Adipose tissue (tissue), 3 donors: ENCODE measurements around the gene SMARCD1. TPM values are rescaled to one million over a fixed set of nuclear protein-coding genes. Genes with fewer than 3 reads are reported as not detected.

Source experiments
- H3K27ac ChIP-seq: one replicate; pipeline ENCODE4 v1.5.1; 2013; ENCODE audit warnings: low read depth, low read length
- WGBS, 3 donors: extraction: QIAGEN DNeasy Blood & Tissue Kit; methylation state at CpG; one replicate each; pipeline ENCODE4 v1.1.7; 2013; 5-methylcytosine and 5-hydroxymethylcytosine counted together
- polyA plus RNA-seq, 3 donors: library from polyadenylated mRNA; stranded (reverse); fragments of 200-250 nt; gene quantifications; one replicate each; pipeline ENCODE4 v1.2.3, GENCODE V29; 2013
- donor health status: healthy with polysubstance abuse.
- donor health status: Bipolar disorder and iron deficiency.
- donor health status: healthy.

SMARCD1 gene
- polyA plus RNA-seq, 3 donors = 15.8 to 38.4 (median 17.9) TPM

DNA sequence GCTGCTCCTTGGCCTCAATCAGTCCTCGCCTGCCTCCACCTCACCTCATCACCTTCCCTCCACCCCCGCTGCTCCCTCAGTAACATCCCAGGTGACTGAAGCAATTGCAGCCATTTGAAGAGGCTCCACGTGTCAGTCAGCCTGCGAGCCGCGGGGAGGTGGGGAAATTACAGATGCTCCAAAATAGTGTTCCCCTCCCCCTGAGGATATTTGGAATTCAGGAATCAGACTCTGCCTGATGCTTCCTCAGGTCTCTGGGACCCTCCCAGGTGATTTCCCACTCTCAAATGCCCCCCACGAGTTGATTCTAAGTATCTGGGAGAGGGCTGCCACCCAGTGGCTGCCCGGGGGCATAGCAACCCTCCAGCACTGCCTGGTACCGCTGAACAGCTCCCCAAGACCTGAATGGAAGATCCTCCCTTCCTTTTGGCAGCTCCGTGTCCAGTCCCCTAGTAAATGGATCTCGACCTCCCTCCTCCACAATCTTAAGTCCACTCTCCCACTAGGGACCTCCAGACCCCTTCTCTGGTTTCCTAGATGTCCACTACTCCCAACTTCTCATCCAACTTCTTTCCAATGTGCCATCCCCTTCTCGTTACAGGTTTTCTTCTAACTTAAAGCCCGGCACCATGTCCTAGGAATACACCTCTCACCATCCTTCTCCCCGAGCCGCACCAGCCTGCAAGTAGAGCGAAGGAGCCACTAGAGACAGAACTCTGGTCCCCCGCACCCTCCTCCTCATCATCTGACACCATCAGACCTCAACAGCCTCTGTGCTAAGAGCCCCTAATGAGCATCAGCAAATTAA, 29.1 kb upstream of the SMARCD1 start:
- 11 to 14% (median 11%) methylated on average over 17 of the region's 17 CpGs for WGBS, 3 donors

DNA sequence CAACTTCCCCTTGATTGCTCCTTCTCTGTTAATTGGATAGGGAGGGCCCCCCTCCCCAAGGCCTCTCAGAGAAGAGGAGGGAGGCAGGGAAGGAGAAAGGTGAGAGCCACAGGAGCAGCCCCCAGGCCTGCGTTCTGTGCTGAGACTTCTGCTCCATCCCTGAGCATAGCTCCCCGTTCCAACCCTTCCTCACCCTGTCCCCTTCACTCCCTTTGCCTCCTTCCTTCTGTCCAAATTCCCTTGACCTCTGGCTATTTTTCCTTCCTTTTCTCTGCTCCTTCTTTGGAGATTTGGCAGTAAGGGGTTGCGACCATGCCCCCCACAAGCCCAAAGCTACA, 28.5 kb upstream of the SMARCD1 start:
- no peak overlapping the region for H3K27ac ChIP-seq

More for the DNA sequence above, 29.1 kb upstream of the SMARCD1 start:
- H3K27ac ChIP-seq = no peak overlapping the region

DNA sequence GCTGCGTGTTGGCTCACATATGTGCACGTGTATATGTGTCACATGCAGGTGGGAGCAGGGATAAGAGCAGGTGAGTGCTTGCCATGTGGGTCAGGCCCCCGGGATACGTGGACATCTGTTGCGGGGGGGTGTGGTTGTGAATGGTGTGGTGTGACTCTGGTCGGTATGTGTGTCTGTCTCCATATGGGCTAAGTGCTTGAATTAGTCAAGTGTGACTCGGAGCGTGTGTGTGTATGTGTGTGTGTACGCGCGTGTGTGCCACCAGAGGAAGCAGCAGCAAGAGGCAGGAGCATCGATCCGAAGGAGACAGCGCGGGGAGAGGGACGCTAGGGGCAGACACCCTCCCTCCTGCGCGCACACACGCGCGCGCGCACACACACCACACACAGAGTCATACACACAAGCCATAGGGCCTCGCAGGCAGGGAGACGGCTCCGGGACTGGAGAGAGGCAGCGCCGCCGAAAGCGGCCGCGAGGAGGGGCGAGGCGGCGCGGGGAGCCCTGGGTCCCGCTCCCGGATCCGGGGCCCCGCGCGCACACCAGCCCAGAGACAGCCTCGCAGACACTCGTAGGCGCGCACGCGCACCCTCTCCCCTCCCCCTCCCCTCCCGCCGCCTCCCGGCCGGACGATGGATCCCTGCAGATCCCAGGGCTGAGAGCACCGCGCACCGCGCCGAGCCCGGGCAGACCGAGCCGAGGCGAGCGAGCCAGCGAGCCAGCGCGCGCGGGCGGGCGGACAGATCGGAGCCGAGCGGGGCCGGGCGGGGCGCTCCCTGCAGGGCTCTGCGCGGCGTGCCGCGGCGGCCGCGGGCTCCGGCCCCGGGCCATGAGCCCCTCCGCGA, 27.9 kb upstream of the SMARCD1 start, which contains the start of gene ASIC1:
Gene ASIC1 (plus strand): TSS at position 597 of the 842 bp plus-strand sequence. CDS start 1,171 bp downstream, outside the sequence.
- no peak within 1 kb of the TSS for H3K27ac ChIP-seq
- 1% methylated on average over 51 to 88 of the region's 88 CpGs for WGBS, 3 donors

More for the DNA sequence above, 28.5 kb upstream of the SMARCD1 start:
- 15 to 31% (median 30%) methylated on average over 3 of the region's 3 CpGs for WGBS, 3 donors

DNA sequence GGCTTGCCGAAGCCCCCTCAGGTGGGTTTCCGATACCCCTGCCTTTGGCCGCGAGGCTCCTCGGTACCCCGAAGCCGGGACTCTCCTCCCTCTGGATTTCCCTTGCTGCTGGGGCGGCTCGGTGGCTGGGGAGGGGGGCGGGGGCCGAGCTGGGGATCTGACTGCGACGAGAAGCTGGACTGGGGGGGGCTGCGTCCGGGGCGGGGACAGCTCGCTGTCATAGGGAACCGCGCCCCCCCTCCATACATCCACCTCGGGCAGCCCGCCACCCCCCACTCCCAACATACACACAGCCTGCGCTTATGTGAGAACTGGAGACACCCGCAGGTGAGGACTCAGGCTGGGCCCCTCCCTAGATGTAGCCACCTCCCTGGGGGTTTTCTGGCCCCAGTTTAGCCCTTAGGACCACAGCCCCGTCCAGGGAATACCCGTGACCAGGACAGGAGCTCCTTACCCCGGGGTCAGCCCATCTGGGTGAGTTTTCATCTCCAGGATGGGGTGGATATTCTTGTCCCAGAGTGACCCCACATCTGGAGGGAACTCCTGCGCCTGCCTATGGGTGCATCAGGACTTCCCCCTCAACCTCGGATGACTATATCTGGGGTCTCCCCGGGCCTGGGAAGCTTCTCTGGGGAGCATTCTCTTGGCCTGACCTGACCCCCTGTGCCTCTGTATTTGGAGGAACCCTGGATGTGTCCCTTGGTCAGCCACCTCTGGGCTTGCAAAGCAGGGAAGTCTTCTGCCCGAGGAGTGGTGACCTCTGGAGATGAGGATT, 27.1 kb upstream of the SMARCD1 start:
- H3K27ac ChIP-seq = no peak overlapping the region
- 19 to 48% (median 19%) methylated on average over 12 to 30 of the region's 30 CpGs for WGBS, 3 donors

DNA sequence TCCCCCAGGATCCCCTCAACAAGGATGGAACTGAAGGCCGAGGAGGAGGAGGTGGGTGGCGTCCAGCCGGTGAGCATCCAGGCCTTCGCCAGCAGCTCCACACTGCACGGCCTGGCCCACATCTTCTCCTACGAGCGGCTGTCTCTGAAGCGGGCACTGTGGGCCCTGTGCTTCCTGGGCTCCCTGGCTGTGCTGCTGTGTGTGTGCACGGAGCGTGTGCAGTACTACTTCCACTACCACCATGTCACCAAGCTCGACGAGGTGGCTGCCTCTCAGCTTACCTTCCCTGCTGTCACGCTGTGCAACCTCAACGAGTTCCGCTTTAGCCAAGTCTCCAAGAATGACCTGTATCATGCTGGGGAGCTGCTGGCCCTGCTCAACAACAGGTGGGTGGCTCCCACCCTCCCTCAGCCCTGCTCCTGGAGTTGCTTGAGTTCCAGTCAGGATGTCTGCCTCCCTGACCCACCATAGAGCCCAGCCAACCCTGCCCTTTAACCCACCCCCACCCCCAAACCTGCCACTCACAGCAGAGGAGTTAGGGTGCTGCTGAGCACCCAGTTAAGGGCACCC, 26.3 kb upstream of the SMARCD1 start:
- 90 to 92% (median 91%) methylated on average over 15 of the region's 15 CpGs for WGBS, 3 donors
- H3K27ac ChIP-seq = no peak overlapping the region

DNA sequence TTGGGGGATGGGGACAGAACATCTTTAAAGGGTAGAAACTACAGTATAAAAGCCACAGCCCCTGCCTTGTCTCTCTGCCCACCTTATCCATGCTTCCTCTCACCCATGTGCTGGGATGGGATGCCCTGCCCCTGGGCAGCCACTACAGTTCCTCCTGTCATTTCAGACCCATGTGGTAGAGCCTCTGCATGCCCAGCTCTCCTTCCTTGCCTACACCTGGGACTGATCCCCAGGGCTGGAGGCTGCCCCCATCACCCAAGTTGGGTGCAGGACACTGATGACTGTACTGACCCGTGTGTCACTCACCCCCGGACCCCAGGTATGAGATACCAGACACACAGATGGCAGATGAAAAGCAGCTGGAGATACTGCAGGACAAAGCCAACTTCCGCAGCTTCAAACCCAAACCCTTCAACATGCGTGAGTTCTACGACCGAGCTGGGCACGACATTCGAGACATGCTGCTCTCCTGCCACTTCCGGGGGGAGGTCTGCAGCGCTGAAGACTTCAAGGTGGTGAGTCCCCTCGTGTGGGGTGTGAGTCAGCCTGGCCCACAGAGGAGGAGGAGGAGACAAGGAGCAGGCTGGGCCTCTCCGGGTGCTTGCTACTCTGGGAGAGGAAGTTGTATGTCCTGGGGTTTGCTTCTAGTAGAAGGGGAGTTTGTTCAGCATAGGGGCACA, 25.6 kb upstream of the SMARCD1 start:
- WGBS, 3 donors = 55 to 79% (median 64%) methylated on average over 12 of the region's 12 CpGs
- no peak overlapping the region for H3K27ac ChIP-seq

DNA sequence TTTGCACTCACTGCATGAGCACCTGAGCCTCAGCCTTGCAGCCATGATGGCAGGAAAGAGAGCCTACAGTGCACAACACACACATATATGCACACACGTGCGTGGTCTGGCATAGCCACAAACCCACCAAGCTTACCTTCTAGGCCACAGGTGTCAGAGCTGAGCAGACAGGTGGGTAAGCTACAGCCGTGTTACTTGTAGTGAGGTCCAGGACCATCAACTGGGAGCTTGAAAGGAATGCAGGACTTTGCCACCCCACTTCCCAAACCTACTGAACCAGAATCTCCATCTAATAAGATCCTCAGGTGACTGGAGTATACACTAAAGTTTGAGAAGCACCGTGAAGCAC, 25.0 kb upstream of the SMARCD1 start:
- WGBS, 3 donors = 66 to 69% (median 67%) methylated on average over 4 of the region's 4 CpGs
- H3K27ac ChIP-seq = no peak overlapping the region

DNA sequence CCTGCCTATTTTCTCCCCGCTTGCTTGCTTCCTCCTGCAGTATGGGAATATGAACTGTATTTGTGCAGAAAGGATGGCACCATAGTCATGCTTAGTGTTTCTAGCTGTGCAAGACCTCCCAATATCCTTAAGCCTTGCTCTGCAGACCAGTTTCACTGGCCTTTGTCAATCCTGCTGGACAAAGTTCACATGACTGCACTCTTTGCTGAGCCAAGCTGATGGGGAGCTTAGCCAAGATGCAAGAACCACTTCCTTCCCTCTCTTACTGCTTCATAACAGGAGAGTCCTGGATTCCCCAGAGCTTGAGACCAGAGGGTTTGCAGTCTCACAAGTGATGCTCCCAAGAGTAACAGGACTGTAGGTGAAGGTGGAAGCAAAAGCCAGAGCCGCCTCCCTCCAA, 24.0 kb upstream of the SMARCD1 start:
- 79 to 92% (median 81%) methylated on average over 2 of the region's 2 CpGs for WGBS, 3 donors
- no peak overlapping the region for H3K27ac ChIP-seq

DNA sequence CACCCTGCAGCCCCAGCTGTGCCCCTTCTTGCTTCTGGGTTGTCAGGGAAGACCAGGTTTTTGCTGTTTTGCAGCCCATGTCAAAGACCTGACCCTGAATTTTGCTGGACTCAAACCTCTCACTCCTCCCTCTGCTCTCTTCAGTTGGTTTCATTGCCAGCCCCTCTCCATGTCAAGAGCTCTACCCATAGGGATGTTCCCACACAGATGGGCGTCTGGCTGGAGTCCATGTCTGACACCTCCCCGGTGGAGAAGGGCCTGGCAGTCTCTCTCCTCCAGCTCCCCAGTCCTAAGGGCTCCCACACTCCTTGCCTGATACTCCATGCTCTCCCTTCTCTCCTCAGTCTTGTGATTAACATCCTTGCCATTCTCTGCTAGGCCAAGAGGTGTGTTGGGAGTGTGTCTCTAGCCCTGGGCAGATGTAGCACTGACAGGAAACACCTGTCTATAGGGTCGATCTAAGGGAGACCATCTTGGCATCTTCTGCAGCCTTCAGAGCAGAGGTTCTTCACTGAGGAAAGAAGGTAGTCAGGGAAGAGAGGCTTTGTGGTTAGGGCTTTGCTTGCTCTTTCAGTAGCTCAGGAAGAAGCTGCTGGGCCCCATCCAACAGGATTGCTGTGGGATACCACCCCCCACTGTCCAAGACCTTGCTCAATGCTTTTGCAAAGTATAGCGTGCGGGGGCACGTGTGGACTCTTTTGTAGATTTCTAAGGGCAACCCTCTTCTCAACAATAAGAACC, 23.0 kb upstream of the SMARCD1 start:
- WGBS, 3 donors = 49 to 69% (median 57%) methylated on average over 6 of the region's 6 CpGs
- H3K27ac ChIP-seq = no peak overlapping the region

DNA sequence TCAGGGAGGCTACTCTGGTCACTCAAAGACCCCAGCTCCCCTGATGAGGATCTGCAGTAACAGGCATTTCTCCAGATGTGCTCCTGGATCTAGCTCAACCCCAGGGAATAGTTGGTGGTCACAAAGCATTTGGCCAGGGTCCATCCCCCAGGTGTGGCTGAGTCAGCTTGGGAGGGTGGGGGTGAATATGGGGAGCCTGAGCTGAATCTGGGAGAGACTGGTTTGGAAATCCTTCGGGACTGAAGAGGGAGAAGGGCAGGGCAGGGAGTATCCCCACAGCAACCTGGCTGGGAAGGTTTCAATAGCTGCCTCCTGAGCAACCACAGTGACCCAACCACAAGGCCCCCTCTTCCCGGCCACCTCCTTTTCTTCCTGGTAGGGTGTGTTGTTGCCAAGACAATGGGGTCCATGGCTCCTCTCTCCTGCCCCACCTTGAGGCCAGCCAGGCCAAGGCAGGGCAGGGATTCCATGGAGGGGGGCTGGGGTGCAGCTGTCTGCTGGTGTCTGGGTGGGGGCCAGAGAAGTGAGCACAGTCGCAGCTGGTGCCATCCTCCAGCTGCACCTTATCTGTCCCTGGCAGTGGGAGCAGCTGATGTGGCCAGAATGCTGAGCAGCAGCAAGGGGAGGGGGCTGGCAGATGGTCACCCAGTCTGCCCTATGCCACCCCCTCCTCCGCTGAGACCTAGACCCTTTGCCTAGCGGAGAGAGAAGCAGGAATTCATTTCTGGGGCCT, 22.2 kb upstream of the SMARCD1 start:
- 86 to 90% (median 87%) methylated on average over 4 to 5 of the region's 5 CpGs for WGBS, 3 donors
- H3K27ac ChIP-seq = no peak overlapping the region

DNA sequence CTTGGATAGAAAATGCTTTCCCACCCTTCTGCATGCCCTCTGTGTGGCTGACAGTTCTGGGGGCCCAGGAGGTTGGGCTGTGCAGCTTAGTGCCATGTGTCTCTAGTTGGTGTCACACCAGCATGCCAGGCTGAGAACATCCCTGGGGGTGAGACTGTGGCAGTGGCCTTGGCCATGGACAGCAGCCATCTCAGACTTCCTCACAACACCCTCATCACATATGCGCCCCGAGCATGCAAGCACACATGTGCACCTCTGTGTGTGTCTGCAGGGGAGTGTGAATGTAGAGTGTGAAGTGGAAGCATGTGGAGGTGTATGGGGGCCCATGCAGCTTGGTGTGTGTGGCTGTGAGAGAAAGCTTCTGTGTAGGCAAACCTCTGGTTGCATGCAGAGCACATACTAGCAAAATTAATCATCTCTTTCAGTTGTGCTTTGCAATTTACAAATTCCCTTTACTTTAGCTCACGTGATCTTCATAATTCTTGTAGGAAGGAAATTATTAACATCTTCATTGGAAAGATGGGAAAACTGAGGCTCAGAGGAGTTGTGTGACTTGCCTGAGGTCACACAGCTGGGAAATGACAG, 19.3 kb upstream of the SMARCD1 start:
- no peak overlapping the region for H3K27ac ChIP-seq

DNA sequence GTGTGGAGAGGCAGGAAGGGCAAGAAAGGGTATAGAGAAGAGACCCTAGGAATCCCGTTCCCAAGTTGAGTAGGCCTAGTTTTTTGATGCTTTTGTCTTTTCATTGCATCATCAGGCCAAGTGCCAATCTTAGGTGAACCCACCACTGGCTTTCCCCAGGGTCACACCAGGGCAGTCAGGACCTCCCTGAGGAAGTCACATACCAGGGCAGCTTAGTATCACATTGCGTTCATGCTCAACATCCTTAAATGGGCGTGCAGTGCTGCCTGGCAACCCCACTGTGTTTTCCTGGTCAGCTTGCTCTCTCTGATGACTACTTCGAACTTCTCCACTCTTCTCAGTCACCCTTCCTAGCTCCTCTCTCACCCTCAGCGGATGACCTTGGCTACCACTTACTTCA, 18.7 kb upstream of the SMARCD1 start:
- 58 to 63% (median 58%) methylated on average over 5 of the region's 5 CpGs for WGBS, 3 donors
- H3K27ac ChIP-seq = no peak overlapping the region

More for the DNA sequence above, 19.3 kb upstream of the SMARCD1 start:
- WGBS, 3 donors = 78 to 80% (median 80%) methylated on average over 3 of the region's 3 CpGs

DNA sequence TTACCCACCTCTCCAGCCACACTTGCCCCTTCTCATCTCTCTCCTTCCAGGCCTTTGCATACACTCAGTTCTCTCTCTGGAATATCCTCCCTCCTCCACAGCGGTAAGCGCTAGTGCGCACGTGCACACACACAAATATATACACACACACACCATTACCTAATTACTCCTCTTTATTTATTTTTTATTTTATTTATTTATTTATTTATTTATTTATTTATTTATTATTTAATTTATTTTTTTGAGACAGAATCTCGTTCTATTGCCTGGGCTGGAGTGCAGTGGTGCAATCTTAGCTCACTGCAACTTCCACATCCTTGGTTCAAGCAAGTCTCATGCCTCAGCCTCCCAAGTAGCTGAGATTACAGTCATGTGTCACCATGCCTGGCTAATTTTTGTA, 16.1 kb upstream of the SMARCD1 start:
- WGBS, 3 donors = 91 to 98% (median 91%) methylated on average over 5 of the region's 5 CpGs
- H3K27ac ChIP-seq = no peak overlapping the region

DNA sequence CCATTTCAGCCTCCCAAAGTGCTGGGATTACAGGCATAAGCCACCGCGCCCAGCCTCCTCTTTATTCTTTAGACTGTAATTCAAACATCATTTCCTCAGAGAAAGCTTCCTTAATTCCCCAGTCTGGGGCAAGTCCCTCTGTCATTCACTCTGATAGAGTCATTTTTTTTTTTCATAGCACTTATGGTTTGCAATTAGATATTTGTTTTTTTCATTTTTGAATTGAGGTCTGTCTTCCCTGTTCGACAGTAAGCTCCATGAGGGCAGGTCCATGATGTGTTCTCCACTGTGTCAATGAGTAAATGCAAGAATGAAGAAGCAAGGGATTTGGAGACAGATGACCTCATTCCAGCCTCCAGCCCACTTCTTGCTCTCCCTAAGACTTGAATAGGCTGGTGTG, 15.6 kb upstream of the SMARCD1 start:
- H3K27ac ChIP-seq = no peak overlapping the region
- 94 to 98% (median 95%) methylated on average over 3 of the region's 3 CpGs for WGBS, 3 donors

DNA sequence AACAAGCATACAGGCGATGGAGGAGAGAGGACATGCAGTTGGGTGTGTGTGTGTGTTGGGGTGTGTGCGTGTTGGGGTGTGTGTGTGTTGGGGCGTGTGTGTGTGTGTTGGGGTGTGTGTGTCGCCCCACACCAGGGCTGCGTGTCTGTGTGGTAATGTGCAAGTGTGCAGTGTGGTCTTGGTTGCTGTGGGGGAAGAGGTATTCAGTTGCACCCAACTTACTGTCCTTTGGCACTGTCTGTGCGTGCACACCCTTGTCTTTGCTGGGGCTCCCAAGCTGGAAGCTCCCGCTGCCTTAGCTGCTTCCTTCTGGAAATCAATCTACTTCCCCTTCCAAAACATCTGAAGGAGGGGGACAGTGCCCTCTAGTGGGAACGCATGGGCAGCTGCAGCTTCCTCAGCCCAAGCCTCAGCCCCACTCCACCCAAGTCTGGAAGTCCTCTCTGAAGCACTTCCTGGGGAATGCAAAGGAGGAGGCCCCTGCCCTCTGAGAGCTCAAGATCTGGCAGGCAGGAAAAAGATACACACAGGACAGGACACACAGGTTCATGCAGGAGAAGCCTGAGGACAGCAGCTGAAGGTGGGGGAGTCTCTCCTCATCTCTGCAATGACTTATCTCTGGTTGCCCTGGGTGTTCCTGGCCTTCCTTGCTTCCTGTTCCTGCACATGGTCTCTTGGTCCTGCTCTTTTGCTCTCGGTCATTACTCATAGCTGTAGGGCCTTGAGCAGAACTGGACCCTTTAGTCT, 14.7 kb upstream of the SMARCD1 start:
- no peak overlapping the region for H3K27ac ChIP-seq
- WGBS, 3 donors = 27 to 40% (median 31%) methylated on average over 9 of the region's 9 CpGs
